ENCODE data around the gene HMGB4. TPM values are rescaled to one million over a fixed set of nuclear protein-coding genes. Genes with fewer than 3 reads are reported as not detected.

The HMGB4 gene, protein sequence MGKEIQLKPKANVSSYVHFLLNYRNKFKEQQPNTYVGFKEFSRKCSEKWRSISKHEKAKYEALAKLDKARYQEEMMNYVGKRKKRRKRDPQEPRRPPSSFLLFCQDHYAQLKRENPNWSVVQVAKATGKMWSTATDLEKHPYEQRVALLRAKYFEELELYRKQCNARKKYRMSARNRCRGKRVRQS
- total RNA-seq = not detected in 3 replicates
- long read RNA-seq = 0 reads

DNA sequence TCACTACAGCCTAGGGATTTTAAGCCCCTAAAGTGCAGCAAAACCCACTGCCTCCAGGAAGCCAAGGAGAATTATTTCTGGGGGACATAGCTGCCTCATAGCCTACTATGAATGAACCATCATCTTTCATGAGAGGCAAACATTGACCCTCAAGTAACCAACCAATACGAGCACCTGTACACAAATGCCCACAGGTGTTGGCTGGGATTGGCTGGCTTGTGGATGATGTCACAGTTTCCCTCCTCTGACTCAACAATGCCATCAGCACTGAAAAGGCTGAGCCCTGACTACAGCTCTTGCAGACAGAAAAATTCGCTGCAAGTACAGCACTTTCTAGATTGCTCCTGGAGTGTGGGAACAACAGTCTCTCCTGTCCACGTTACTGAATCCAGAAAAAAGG, at the start of gene HMGB4:
HMGB4 (plus strand) TSS at position 301 of the 400 bp plus-strand sequence. CDS start 113 bp downstream, outside the sequence.
- no peak within 1 kb of the TSS for H3K27ac Mint-ChIP-seq (ENCODE audit: unreplicated experiment)
- H3K9me3 Mint-ChIP-seq (ENCODE audit: low read depth) = peaks cover 10% of the 10 kb centered on the region
- no peak for DNase-seq (ENCODE audit: low spot score)
- no peak within 1 kb of the TSS for H3K4me3 Mint-ChIP-seq (ENCODE audit: unreplicated experiment)
- H3K4me1 Mint-ChIP-seq (ENCODE audit: low read depth) = no peaks in the 10 kb centered on the region
- no peaks in the 10 kb centered on the region for H3K36me3 Mint-ChIP-seq (ENCODE audit: low read depth)
- TF ChIP-seq, protein P1, sequence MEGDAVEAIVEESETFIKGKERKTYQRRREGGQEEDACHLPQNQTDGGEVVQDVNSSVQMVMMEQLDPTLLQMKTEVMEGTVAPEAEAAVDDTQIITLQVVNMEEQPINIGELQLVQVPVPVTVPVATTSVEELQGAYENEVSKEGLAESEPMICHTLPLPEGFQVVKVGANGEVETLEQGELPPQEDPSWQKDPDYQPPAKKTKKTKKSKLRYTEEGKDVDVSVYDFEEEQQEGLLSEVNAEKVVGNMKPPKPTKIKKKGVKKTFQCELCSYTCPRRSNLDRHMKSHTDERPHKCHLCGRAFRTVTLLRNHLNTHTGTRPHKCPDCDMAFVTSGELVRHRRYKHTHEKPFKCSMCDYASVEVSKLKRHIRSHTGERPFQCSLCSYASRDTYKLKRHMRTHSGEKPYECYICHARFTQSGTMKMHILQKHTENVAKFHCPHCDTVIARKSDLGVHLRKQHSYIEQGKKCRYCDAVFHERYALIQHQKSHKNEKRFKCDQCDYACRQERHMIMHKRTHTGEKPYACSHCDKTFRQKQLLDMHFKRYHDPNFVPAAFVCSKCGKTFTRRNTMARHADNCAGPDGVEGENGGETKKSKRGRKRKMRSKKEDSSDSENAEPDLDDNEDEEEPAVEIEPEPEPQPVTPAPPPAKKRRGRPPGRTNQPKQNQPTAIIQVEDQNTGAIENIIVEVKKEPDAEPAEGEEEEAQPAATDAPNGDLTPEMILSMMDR (IDR thresholded peaks at IDR 0.05) = no peak
- H3K27me3 Mint-ChIP-seq (ENCODE audit: low read depth) = no peaks in the 10 kb centered on the region

GRCh38 chr1:33814166-33814565, 49.7 kb upstream of the HMGB4 start:
- TF ChIP-seq, protein P1 (IDR thresholded peaks at IDR 0.05) = no peak
- Mint-ChIP-seq H3K4me1 (ENCODE audit: low read depth) (no peaks in the 10 kb centered on the region), H3K27ac (ENCODE audit: unreplicated experiment) (no peak overlapping the region), H3K4me3 (ENCODE audit: unreplicated experiment) (no peak overlapping the region), H3K9me3 (ENCODE audit: low read depth) (peaks cover 9% of the 10 kb centered on the region), H3K27me3 (ENCODE audit: low read depth) (no peaks in the 10 kb centered on the region), H3K36me3 (ENCODE audit: low read depth) (no peaks in the 10 kb centered on the region)
- no peak for DNase-seq (ENCODE audit: low spot score)

- H3K4me3 Mint-ChIP-seq (ENCODE audit: unreplicated experiment) = no peak overlapping the region
- H3K4me1 Mint-ChIP-seq (ENCODE audit: low read depth) = no peaks in the 10 kb centered on the region
- H3K27ac Mint-ChIP-seq (ENCODE audit: unreplicated experiment) = no peak overlapping the region
- peaks cover 5% of the 10 kb centered on the region for H3K9me3 Mint-ChIP-seq (ENCODE audit: low read depth)
- no peaks in the 10 kb centered on the region for H3K27me3 Mint-ChIP-seq (ENCODE audit: low read depth)
- TF ChIP-seq, protein P1 (IDR thresholded peaks at IDR 0.05) = no peak
- no peak for DNase-seq (ENCODE audit: low spot score)
- H3K36me3 Mint-ChIP-seq (ENCODE audit: low read depth) = no peaks in the 10 kb centered on the region
Measured at GRCh38 chr1:33815061-33815460, 48.8 kb upstream of the HMGB4 start.

DNA sequence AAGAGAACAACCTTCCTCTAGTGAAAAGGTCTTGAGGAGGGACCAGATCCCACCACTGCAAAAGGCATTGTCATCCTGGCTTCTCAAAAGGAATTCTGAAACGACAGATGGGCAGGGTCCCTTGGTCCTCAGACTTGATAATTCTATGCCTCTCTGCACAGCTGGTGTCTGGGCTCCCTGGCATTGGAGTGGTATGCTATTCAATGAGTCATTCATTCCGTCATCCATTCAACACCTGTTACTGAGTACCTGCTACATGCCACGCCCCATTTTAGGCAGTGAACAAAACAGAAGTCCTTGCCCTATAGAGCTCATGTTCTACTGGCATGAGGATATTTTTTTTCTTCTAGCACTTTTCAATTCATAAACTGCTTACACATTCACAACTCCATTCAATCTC, 45.8 kb upstream of the HMGB4 start:
- H3K4me1 Mint-ChIP-seq (ENCODE audit: low read depth) = no peaks in the 10 kb centered on the region
- no peak overlapping the region for H3K27ac Mint-ChIP-seq (ENCODE audit: unreplicated experiment)

GRCh38 chr1:33819290-33819912, 44.5 kb upstream of the HMGB4 start:
- DNase-seq (ENCODE audit: low spot score) = no peak
- H3K27ac Mint-ChIP-seq (ENCODE audit: unreplicated experiment) = no peak overlapping the region
- H3K9me3 Mint-ChIP-seq (ENCODE audit: low read depth) = peaks cover 10% of the 10 kb centered on the region
- H3K27me3 Mint-ChIP-seq (ENCODE audit: low read depth) = no peaks in the 10 kb centered on the region
- no peaks in the 10 kb centered on the region for H3K4me1 Mint-ChIP-seq (ENCODE audit: low read depth)
- TF ChIP-seq, protein P1 (IDR thresholded peaks at IDR 0.05) = no peak
- H3K36me3 Mint-ChIP-seq (ENCODE audit: low read depth) = no peaks in the 10 kb centered on the region
- no peak overlapping the region for H3K4me3 Mint-ChIP-seq (ENCODE audit: unreplicated experiment)

More for the DNA sequence above, 45.8 kb upstream of the HMGB4 start:
- no peak overlapping the region for H3K4me3 Mint-ChIP-seq (ENCODE audit: unreplicated experiment)
- H3K36me3 Mint-ChIP-seq (ENCODE audit: low read depth) = no peaks in the 10 kb centered on the region
- no peak for DNase-seq (ENCODE audit: low spot score)
- no peaks in the 10 kb centered on the region for H3K27me3 Mint-ChIP-seq (ENCODE audit: low read depth)
- peaks cover 16% of the 10 kb centered on the region for H3K9me3 Mint-ChIP-seq (ENCODE audit: low read depth)
- TF ChIP-seq, protein P1 (IDR thresholded peaks at IDR 0.05) = no peak

All from chondrocyte (in vitro differentiated cells).